Ascending aorta (tissue), 2 donors: Measurements from ENCODE around the gene CNPY4. TPM values are rescaled to one million over a fixed set of nuclear protein-coding genes. Genes with fewer than 3 reads are reported as not detected.

Experiments
- DNase-seq, 2 donors: peaks; one replicate each; pipeline ENCODE4 v3.0.0-alpha.2; 2019; ENCODE audit warnings: low spot score in 2 of 2
- H3K27ac ChIP-seq, 2 donors: fragments of 200-600 bp; sonication (generic); one replicate each; pipeline ENCODE4 v1.5.1; 2016 to 2017; ENCODE audit warnings: mild to moderate bottlenecking in 1 of 2
- H3K27me3 ChIP-seq: fragments of 200-600 bp; sonication (generic); one replicate; pipeline ENCODE4 v1.5.1; 2017
- H3K36me3 ChIP-seq, 2 donors: fragments of 200-600 bp; sonication (generic); one replicate each; pipeline ENCODE4 v1.5.1; 2016
- H3K4me1 ChIP-seq, 2 donors: fragments of 200-600 bp; sonication (generic); one replicate each; pipeline ENCODE4 v1.5.1; 2016 to 2017; ENCODE audit warnings: mild to moderate bottlenecking in 1 of 2
- H3K4me3 ChIP-seq, 2 donors: fragments of 200-600 bp; sonication (generic); one replicate each; pipeline ENCODE4 v1.5.1; 2016 to 2017; ENCODE audit warnings: mild to moderate bottlenecking in 1 of 2
- H3K9me3 ChIP-seq, 2 donors: fragments of 200-600 bp; sonication (generic); one replicate each; pipeline ENCODE4 v1.5.1; 2016
- intact Hi-C: fragments of 100-400 bp; cut with DNase I; formaldehyde crosslinking; loops from one replicate; pipeline ENCODE4 v1.15.1; 2023
- total RNA-seq: library from RNA; depleted of rRNA; stranded (reverse); fragments of >200 nt; gene quantifications from one replicate; pipeline ENCODE4 v1.1.0, GENCODE V29; 2016
- TF ChIP-seq, protein P1 (sequence below), 3 experiments: fragments of 200-600 bp in 2 of 3; fragments of 450-650 bp in 1 of 3; sonication (generic) in 2 of 3; IDR thresholded peaks; one replicate each; pipeline ENCODE4 v1.5.1; 2016 to 2019; ENCODE audit warnings: antibody characterized with exemption in 3 of 3, mild to moderate bottlenecking in 1 of 3, moderate library complexity in 1 of 3

Gene CNPY4
- total RNA-seq, 1 donor from 2014 or later = 1.4 TPM

- intact Hi-C loops = loop anchor here (10.0 kb wide), 1 partner anchor 537 kb away; the partner anchor contains the start of gene GIGYF1
- no peaks in the 10 kb centered on the region for H3K9me3 ChIP-seq
- TF ChIP-seq, protein P1, sequence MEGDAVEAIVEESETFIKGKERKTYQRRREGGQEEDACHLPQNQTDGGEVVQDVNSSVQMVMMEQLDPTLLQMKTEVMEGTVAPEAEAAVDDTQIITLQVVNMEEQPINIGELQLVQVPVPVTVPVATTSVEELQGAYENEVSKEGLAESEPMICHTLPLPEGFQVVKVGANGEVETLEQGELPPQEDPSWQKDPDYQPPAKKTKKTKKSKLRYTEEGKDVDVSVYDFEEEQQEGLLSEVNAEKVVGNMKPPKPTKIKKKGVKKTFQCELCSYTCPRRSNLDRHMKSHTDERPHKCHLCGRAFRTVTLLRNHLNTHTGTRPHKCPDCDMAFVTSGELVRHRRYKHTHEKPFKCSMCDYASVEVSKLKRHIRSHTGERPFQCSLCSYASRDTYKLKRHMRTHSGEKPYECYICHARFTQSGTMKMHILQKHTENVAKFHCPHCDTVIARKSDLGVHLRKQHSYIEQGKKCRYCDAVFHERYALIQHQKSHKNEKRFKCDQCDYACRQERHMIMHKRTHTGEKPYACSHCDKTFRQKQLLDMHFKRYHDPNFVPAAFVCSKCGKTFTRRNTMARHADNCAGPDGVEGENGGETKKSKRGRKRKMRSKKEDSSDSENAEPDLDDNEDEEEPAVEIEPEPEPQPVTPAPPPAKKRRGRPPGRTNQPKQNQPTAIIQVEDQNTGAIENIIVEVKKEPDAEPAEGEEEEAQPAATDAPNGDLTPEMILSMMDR (IDR thresholded peaks at IDR 0.05) = no peak
- H3K4me3 ChIP-seq = peak overlapping the region; percentile 67 to 92
- H3K36me3 ChIP-seq = peaks cover 27 to 37% of the 10 kb centered on the region in 2 donors
- peaks cover 0 to 13% of the 10 kb centered on the region in 2 donors for H3K4me1 ChIP-seq
- H3K27ac ChIP-seq = peak overlapping the region; percentile 79 to 83
- no peaks in the 10 kb centered on the region for H3K27me3 ChIP-seq
- no peak for DNase-seq
Observed at GRCh38 chr7:100157334-100158228, 38.1 kb downstream of the CNPY4 start.

- Histone ChIP-seq H3K4me1 (peaks cover 0 to 13% of the 10 kb centered on the region in 2 donors), H3K9me3 (no peaks in the 10 kb centered on the region), H3K27me3 (no peaks in the 10 kb centered on the region), H3K36me3 (peaks cover 23 to 31% of the 10 kb centered on the region in 2 donors), H3K27ac (peak within 1 kb of the TSS; percentile 79 to 83), H3K4me3 (peak within 1 kb of the TSS; percentile 67 to 92)
- DNase-seq = peak; percentile 61 to 96
- intact Hi-C loops = loop anchor here (10.0 kb wide), 1 partner anchor 536 kb away; the partner anchor contains the start of gene GIGYF1
- TF ChIP-seq, protein P1 (IDR thresholded peaks at IDR 0.05) = no peak
Observed at GRCh38 chr7:100158229-100159098, 39.0 kb downstream of the CNPY4 start, which contains the start of gene TRAPPC14. TRAPPC14 (minus strand) TSS chr7:100158723; CDS start chr7:100158499, 224 bp downstream.

DNA sequence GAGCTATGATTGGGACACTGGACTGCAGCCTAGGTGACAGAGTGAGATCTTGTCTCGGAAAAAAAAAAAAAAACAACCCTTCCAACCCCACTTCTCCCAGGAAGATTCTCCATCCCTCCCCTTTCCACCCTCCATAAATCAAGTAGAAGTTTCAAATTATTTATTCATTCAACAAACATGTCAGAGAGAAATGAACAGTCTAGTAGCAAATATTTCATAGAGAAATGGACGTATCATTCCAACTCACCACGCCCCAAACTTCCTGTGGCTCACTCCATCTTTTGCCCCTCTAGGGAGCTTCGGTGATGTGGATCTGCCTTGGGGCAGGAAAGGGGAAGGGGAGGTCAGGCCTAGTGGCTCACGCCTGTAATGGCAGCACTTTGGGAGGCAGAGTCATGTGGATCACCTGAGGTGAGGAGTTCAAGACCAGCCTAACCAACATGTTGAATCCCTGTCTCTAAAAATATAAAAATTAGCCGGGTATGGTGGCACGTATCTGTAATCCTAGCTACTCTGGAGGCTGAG is 39.7 kb downstream of the CNPY4 start:
- Histone ChIP-seq H3K36me3 (peaks cover 16 to 24% of the 10 kb centered on the region in 2 donors), H3K27me3 (no peaks in the 10 kb centered on the region), H3K4me3 (peak overlapping the region; percentile 67 to 92), H3K9me3 (no peaks in the 10 kb centered on the region), H3K4me1 (peaks cover 0 to 13% of the 10 kb centered on the region in 2 donors), H3K27ac (peak overlapping the region; percentile 79 to 83)
- DNase-seq = no peak
- TF ChIP-seq, protein P1 (IDR thresholded peaks at IDR 0.05) = no peak
- intact Hi-C loops = loop anchor here (10.0 kb wide), 1 partner anchor 536 kb away; the partner anchor contains the start of gene GIGYF1

- H3K4me3 ChIP-seq = no peak overlapping the region
- no peak overlapping the region for H3K27ac ChIP-seq
- DNase-seq = no peak
- peaks cover 0 to 13% of the 10 kb centered on the region in 2 donors for H3K4me1 ChIP-seq
- intact Hi-C loops = no loop called here
- no peaks in the 10 kb centered on the region for H3K9me3 ChIP-seq
- TF ChIP-seq, protein P1 (IDR thresholded peaks at IDR 0.05) = no peak
- H3K36me3 ChIP-seq = peaks cover 9 to 18% of the 10 kb centered on the region in 2 donors
- no peaks in the 10 kb centered on the region for H3K27me3 ChIP-seq
Observed at GRCh38 chr7:100160067-100160466, 40.6 kb downstream of the CNPY4 start.

DNA sequence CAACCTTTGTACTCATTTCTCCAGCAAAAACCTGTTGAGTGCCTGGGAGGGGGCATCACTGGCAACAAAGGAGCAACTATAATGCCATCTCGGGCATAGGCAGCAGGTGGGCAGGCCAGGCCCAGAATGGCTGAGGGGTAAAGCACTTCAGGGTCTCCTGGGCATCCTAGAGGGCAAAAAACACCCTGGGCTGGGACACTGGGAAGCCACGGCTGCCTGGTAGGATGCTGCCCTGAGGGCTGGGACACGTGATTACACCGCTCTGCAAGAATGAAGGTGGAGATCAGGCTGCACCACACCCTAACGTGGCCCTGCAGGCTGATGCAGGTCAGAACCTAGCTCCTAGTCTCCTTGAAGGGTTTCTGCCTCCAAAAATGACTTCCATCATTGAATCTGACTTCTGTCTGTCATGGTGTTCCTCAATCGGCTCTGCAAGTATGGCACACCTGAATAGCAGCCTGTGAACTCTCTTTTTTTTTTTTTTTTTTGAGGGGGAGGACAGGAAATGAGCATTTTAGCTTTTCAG is 43.6 kb downstream of the CNPY4 start:
- H3K4me3 ChIP-seq = no peak overlapping the region
- TF ChIP-seq, protein P1 (IDR thresholded peaks at IDR 0.05) = no peak
- DNase-seq = no peak
- no peaks in the 10 kb centered on the region for H3K36me3 ChIP-seq
- H3K9me3 ChIP-seq = no peaks in the 10 kb centered on the region
- H3K4me1 ChIP-seq = peaks cover 0 to 9% of the 10 kb centered on the region in 2 donors
- H3K27me3 ChIP-seq = no peaks in the 10 kb centered on the region
- intact Hi-C loops = no loop called here
- no peak overlapping the region for H3K27ac ChIP-seq
